Mammary epithelial cell (primary cell): ENCODE measurements around the gene NKD1.

Source experiments
- EZH2 ChIP-seq: IDR thresholded peaks from 2 replicates; pipeline ENCODE4 v1.6.1; 2012; ENCODE audit warnings: low read length, inconsistent platforms, borderline replicate concordance
- TF ChIP-seq, protein P1 (sequence below), 2 donors: IDR thresholded peaks in 1 of 2; conservative IDR thresholded peaks in 1 of 2; 2 replicates each; pipeline ENCODE4 v1.5.1; 2011 to 2012; ENCODE audit warnings: inconsistent platforms in 2 of 2, low read length in 2 of 2, mild to moderate bottlenecking in 2 of 2, control low read depth in 1 of 2, low read depth in 1 of 2; ENCODE audit not compliant: insufficient read depth in 1 of 2; ENCODE audit errors: extremely low read depth in 1 of 2

DNA sequence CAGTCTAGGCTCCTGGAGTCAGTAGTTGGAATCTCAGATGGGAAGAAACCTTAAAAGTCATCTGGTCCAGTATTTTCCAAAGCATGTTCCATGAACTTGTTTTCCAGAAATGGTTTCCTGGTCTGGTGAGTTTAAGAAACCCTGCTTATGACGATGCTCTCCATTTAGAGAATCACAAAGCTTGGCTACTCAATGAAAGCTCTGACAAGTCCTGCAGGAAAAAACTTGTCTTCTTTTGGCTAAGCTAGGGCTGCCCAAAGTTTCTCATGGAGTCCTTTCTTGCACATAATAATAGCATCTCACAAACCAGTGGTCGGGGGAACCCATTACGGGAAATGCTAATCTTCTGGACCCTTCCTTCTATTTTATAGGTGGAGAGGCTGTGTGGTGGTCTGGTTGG, 5.5 kb upstream of the NKD1 start:
- TF ChIP-seq EZH2, result no peak
- TF ChIP-seq, protein P1, sequence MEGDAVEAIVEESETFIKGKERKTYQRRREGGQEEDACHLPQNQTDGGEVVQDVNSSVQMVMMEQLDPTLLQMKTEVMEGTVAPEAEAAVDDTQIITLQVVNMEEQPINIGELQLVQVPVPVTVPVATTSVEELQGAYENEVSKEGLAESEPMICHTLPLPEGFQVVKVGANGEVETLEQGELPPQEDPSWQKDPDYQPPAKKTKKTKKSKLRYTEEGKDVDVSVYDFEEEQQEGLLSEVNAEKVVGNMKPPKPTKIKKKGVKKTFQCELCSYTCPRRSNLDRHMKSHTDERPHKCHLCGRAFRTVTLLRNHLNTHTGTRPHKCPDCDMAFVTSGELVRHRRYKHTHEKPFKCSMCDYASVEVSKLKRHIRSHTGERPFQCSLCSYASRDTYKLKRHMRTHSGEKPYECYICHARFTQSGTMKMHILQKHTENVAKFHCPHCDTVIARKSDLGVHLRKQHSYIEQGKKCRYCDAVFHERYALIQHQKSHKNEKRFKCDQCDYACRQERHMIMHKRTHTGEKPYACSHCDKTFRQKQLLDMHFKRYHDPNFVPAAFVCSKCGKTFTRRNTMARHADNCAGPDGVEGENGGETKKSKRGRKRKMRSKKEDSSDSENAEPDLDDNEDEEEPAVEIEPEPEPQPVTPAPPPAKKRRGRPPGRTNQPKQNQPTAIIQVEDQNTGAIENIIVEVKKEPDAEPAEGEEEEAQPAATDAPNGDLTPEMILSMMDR (conservative IDR thresholded peaks at IDR 0.05 in 1 of 2, IDR thresholded peaks at IDR 0.05 in 1 of 2; ENCODE audit: extremely low read depth in 1 of 2, insufficient read depth in 1 of 2, low read depth in 1 of 2, low read length in 2 of 2), result no peak
